Esophagus muscularis mucosa (tissue), 4 donors: Measurements from ENCODE around the gene CCR6. TPM values are rescaled to one million over a fixed set of nuclear protein-coding genes. Genes with fewer than 3 reads are reported as not detected.

Source experiments
- DNase-seq: peaks from one replicate; pipeline ENCODE4 v3.0.0-alpha.2; 2017; ENCODE audit errors: extremely low spot score
- H3K27ac ChIP-seq, 4 donors: fragments of 200-600 bp; sonication (generic); replicated peaks in 1 of 4; 1 replicate in 3 of 4; 2 replicates in 1 of 4; pipeline ENCODE4 v1.5.1; 2016 to 2019; ENCODE audit warnings: mild to moderate bottlenecking in 1 of 4
- H3K27me3 ChIP-seq, 4 donors: fragments of 200-600 bp; sonication (generic); one replicate each; pipeline versions ENCODE4 v1.5.1 to v1.6.0; 2016 to 2019
- H3K36me3 ChIP-seq, 4 donors: fragments of 200-600 bp; sonication (generic); one replicate each; pipeline ENCODE4 v1.5.1; 2016 to 2019
- H3K4me1 ChIP-seq, 4 donors: fragments of 200-600 bp; sonication (generic); one replicate each; pipeline ENCODE4 v1.5.1; 2016 to 2019
- H3K4me3 ChIP-seq, 4 donors: fragments of 200-600 bp; sonication (generic); 1 replicate in 2 of 4; 2 replicates in 2 of 4; pipeline ENCODE4 v1.5.1; 2016 to 2019; ENCODE audit warnings: mild to moderate bottlenecking in 4 of 4, moderate library complexity in 1 of 4
- H3K9me3 ChIP-seq, 4 donors: fragments of 200-600 bp; sonication (generic); 1 replicate in 3 of 4; 2 replicates in 1 of 4; pipeline ENCODE4 v1.5.1; 2016 to 2019
- CTCF ChIP-seq, 3 experiments: fragments of 200-600 bp in 2 of 3; fragments of 450-650 bp in 1 of 3; sonication (generic) in 2 of 3; IDR thresholded peaks; one replicate each; pipeline ENCODE4 v1.5.1; 2017 to 2019; ENCODE audit warnings: antibody characterized with exemption in 3 of 3, mild to moderate bottlenecking in 2 of 3, moderate library complexity in 1 of 3
- EP300 ChIP-seq: sonication (generic); formaldehyde crosslinking; IDR thresholded peaks from one replicate; pipeline ENCODE4 v1.6.1; 2017; ENCODE audit warnings: antibody characterized with exemption
- POLR2A ChIP-seq: fragments of 450-650 bp; IDR thresholded peaks from one replicate; pipeline ENCODE4 v1.6.1; 2017; ENCODE audit warnings: antibody characterized with exemption, moderate library complexity, mild to moderate bottlenecking, low read depth
- POLR2AphosphoS5 ChIP-seq, 2 donors: sonication (generic); formaldehyde crosslinking; IDR thresholded peaks; one replicate each; pipeline ENCODE4 v1.6.1; 2017; ENCODE audit warnings: antibody characterized with exemption in 2 of 2
- WGBS: methylation state at CpG from one replicate; pipeline ENCODE4 v1.1.5; 2018; 5-methylcytosine and 5-hydroxymethylcytosine counted together
- intact Hi-C: fragments of 100-400 bp; cut with DNase I; formaldehyde crosslinking; loops from one replicate; pipeline ENCODE4 v1.15.1; 2023
- total RNA-seq, 4 donors: library from RNA; depleted of rRNA; stranded (reverse); fragments of >200 nt; gene quantifications; one replicate each; pipeline versions ENCODE4 v1.1.0 to v1.2.1, GENCODE V29; 2016

Gene CCR6
- total RNA-seq, 4 donors from 2014 or later, result not detected

GRCh38 chr6:167125855-167126349 is 3.0 kb downstream of the CCR6 start:
- TF ChIP-seq POLR2A (no peak), EP300 (no peak), CTCF (IDR thresholded peaks at IDR 0.05) (no peak), POLR2AphosphoS5 (IDR thresholded peaks at IDR 0.05) (no peak)

GRCh38 chr6:167127785-167128531 is 5.1 kb downstream of the CCR6 start:
- WGBS, result 87% methylated on average over 14 of the region's 14 CpGs
- intact Hi-C loops, result no loop called here
- Histone ChIP-seq H3K36me3 (no peaks in the 10 kb centered on the region), H3K9me3 (no peaks in the 10 kb centered on the region), H3K4me3 (no peak overlapping the region), H3K27me3 (no peaks in the 10 kb centered on the region), H3K27ac (no peak overlapping the region), H3K4me1 (no peaks in the 10 kb centered on the region)
- TF ChIP-seq POLR2A (no peak), CTCF (IDR thresholded peaks at IDR 0.05) (no peak), EP300 (no peak), POLR2AphosphoS5 (IDR thresholded peaks at IDR 0.05) (no peak)
- no peak for DNase-seq

More at GRCh38 chr6:167125855-167126349, 3.0 kb downstream of the CCR6 start:
- intact Hi-C loops, result no loop called here
- WGBS, result 76% methylated on average over 3 of the region's 3 CpGs
- peaks cover 0 to 5% (median 2%) of the 10 kb centered on the region in 4 donors for H3K4me1 ChIP-seq
- H3K27me3 ChIP-seq, result no peaks in the 10 kb centered on the region
- no peak overlapping the region for H3K4me3 ChIP-seq
- H3K36me3 ChIP-seq, result no peaks in the 10 kb centered on the region
- DNase-seq, result no peak
- no peak overlapping the region for H3K27ac ChIP-seq
- no peaks in the 10 kb centered on the region for H3K9me3 ChIP-seq

DNA sequence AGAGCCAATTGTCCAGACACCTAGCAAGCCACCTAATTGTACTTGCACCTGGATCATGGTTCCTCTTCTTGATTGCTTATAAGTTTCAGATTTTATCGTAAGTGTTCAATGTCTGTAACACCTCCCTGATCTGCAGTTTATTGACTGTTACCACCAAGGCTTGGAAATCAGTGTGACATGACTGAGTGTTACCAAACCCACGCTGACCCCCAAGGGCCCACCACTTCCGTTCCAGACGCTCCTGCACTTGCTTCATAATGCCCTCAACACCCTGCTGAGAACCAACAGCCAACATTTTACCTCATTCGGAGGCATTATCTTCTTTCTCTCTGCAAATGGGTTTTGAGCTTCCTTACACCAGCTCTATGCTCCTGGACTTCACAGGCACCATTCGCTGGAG is 6.3 kb downstream of the CCR6 start:
- Histone ChIP-seq H3K36me3 (no peaks in the 10 kb centered on the region), H3K27ac (no peak overlapping the region), H3K4me1 (no peaks in the 10 kb centered on the region), H3K9me3 (no peaks in the 10 kb centered on the region), H3K27me3 (no peaks in the 10 kb centered on the region), H3K4me3 (no peak overlapping the region)
- WGBS, result 81% methylated on average over 6 of the region's 6 CpGs
- intact Hi-C loops, result no loop called here
- DNase-seq, result no peak
- TF ChIP-seq POLR2A, result no peak
- TF ChIP-seq POLR2AphosphoS5 (IDR thresholded peaks at IDR 0.05), result no peak
- TF ChIP-seq EP300, result no peak
- no peak for TF ChIP-seq CTCF (IDR thresholded peaks at IDR 0.05)

- Histone ChIP-seq H3K36me3 (no peaks in the 10 kb centered on the region), H3K4me3 (no peak overlapping the region), H3K9me3 (no peaks in the 10 kb centered on the region), H3K4me1 (no peaks in the 10 kb centered on the region), H3K27ac (no peak overlapping the region), H3K27me3 (no peaks in the 10 kb centered on the region)
- whole genome bisulfite sequencing, result 94% methylated on average over 4 of the region's 4 CpGs
- DNase-seq, result no peak
- intact Hi-C loops, result no loop called here
- TF ChIP-seq POLR2A (no peak), POLR2AphosphoS5 (IDR thresholded peaks at IDR 0.05) (no peak), CTCF (IDR thresholded peaks at IDR 0.05) (no peak), EP300 (no peak)
Measured at GRCh38 chr6:167129562-167129961, 6.7 kb downstream of the CCR6 start.
